GM23338 (cell line): Measurements from ENCODE around the gene UNC5A.

Source experiments
- CREB1 ChIP-seq: fragments of 250-450 bp; sonication (Bioruptor Pico); IDR thresholded peaks from 2 replicates; pipeline ENCODE4 v1.5.0; 2020; ENCODE audit warnings: low read depth, mild to moderate bottlenecking, moderate library complexity
- EZH2 ChIP-seq: fragments of 200-600 bp; sonication (generic); IDR thresholded peaks from one replicate; pipeline ENCODE4 v1.8.0; 2017; ENCODE audit warnings: antibody characterized with exemption, mild to moderate bottlenecking, low read depth; ENCODE audit not compliant: unreplicated experiment
- JUNB ChIP-seq: IDR thresholded peaks from one replicate; pipeline ENCODE4 v1.6.1; 2016; ENCODE audit warnings: antibody characterized with exemption; ENCODE audit not compliant: unreplicated experiment
- POLR2AphosphoS5 ChIP-seq: IDR thresholded peaks from 2 replicates; pipeline ENCODE4 v1.6.1; 2016; ENCODE audit warnings: antibody characterized with exemption, low read depth
- ZNF114 ChIP-seq: fragments of 250-450 bp; sonication (Bioruptor Pico); IDR thresholded peaks from 2 replicates; pipeline ENCODE4 v1.5.0; 2020; ENCODE audit warnings: mild to moderate bottlenecking, moderate library complexity
- TF ChIP-seq, protein P1 (sequence below), 2 experiments: fragments of 200-600 bp in 1 of 2; sonication (generic) in 1 of 2; conservative IDR thresholded peaks; 2 replicates each; pipeline versions ENCODE4 v1.5.1 to v1.6.1; 2016 to 2017; ENCODE audit warnings: antibody characterized with exemption in 2 of 2, low read depth in 2 of 2, mild to moderate bottlenecking in 2 of 2, moderate library complexity in 1 of 2
- TF ChIP-seq, protein P2 (sequence below): IDR thresholded peaks from one replicate; pipeline ENCODE4 v1.6.1; 2018; ENCODE audit warnings: antibody characterized with exemption; ENCODE audit not compliant: unreplicated experiment
- TF ChIP-seq, protein P3 (sequence below): IDR thresholded peaks from 2 replicates; pipeline ENCODE4 v1.6.1; 2016; ENCODE audit warnings: antibody characterized with exemption

DNA sequence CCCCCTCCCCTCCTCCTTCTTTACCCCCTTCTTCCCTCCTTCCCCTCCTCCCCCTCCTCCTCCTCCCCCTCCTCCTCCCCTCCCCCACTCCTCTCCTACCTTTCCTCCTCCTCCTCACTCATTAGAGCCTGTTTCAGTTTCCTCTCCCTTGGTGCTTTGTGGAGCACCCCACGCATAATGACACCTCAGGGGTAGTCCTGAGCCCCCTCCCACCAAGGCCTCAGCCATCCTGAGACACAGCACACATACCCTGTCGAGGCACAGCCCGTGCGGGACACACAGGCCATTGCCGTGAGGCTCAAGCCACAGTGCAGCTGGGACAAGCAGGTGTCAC is 53.4 kb downstream of the UNC5A start:
- TF ChIP-seq EZH2 (no peak), POLR2AphosphoS5 (no peak), JUNB (no peak), ZNF114 (CRISPR knock-in tag) (no peak), CREB1 (CRISPR knock-in tag) (no peak)
- TF ChIP-seq, protein P1, sequence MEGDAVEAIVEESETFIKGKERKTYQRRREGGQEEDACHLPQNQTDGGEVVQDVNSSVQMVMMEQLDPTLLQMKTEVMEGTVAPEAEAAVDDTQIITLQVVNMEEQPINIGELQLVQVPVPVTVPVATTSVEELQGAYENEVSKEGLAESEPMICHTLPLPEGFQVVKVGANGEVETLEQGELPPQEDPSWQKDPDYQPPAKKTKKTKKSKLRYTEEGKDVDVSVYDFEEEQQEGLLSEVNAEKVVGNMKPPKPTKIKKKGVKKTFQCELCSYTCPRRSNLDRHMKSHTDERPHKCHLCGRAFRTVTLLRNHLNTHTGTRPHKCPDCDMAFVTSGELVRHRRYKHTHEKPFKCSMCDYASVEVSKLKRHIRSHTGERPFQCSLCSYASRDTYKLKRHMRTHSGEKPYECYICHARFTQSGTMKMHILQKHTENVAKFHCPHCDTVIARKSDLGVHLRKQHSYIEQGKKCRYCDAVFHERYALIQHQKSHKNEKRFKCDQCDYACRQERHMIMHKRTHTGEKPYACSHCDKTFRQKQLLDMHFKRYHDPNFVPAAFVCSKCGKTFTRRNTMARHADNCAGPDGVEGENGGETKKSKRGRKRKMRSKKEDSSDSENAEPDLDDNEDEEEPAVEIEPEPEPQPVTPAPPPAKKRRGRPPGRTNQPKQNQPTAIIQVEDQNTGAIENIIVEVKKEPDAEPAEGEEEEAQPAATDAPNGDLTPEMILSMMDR (conservative IDR thresholded peaks at IDR 0.05; ENCODE audit: low read depth in 2 of 2) = no peak
- TF ChIP-seq, protein P2, sequence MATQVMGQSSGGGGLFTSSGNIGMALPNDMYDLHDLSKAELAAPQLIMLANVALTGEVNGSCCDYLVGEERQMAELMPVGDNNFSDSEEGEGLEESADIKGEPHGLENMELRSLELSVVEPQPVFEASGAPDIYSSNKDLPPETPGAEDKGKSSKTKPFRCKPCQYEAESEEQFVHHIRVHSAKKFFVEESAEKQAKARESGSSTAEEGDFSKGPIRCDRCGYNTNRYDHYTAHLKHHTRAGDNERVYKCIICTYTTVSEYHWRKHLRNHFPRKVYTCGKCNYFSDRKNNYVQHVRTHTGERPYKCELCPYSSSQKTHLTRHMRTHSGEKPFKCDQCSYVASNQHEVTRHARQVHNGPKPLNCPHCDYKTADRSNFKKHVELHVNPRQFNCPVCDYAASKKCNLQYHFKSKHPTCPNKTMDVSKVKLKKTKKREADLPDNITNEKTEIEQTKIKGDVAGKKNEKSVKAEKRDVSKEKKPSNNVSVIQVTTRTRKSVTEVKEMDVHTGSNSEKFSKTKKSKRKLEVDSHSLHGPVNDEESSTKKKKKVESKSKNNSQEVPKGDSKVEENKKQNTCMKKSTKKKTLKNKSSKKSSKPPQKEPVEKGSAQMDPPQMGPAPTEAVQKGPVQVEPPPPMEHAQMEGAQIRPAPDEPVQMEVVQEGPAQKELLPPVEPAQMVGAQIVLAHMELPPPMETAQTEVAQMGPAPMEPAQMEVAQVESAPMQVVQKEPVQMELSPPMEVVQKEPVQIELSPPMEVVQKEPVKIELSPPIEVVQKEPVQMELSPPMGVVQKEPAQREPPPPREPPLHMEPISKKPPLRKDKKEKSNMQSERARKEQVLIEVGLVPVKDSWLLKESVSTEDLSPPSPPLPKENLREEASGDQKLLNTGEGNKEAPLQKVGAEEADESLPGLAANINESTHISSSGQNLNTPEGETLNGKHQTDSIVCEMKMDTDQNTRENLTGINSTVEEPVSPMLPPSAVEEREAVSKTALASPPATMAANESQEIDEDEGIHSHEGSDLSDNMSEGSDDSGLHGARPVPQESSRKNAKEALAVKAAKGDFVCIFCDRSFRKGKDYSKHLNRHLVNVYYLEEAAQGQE = no peak
- TF ChIP-seq, protein P3, sequence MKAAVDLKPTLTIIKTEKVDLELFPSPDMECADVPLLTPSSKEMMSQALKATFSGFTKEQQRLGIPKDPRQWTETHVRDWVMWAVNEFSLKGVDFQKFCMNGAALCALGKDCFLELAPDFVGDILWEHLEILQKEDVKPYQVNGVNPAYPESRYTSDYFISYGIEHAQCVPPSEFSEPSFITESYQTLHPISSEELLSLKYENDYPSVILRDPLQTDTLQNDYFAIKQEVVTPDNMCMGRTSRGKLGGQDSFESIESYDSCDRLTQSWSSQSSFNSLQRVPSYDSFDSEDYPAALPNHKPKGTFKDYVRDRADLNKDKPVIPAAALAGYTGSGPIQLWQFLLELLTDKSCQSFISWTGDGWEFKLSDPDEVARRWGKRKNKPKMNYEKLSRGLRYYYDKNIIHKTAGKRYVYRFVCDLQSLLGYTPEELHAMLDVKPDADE = no peak
